GM12878 (cell line): ENCODE results near the gene NHLRC3. TPM values are rescaled to one million over a fixed set of nuclear protein-coding genes. Genes with fewer than 3 reads are reported as not detected.

Experiments used
- ATAC-seq: fragments of 200-7000 bp; cut with Tn5 transposase; 3 replicates; pipeline ENCODE4 v1.9.1; 2020; ENCODE audit warnings: mild to moderate bottlenecking, moderate library complexity
- BruUV-seq: library from RNA; stranded (reverse); fragments of 400-500 nt; replicated peaks from 2 replicates; lab custom pipeline; 2021; lab: Mats Ljungman, UMichigan
- CTCF ChIA-PET: fragments of 300-600 bp; sonication (Branson Sonifier 250); formaldehyde crosslinking; extraction: SDS; loops from one replicate; lab custom pipeline; 2021; ENCODE audit warnings: inconsistent platforms; lab: Yijun Ruan, JAX
- POLR2A ChIA-PET: fragments of 350-600 bp; formaldehyde crosslinking; extraction: SDS; loops from one replicate; lab custom pipeline; 2021; ENCODE audit warnings: inconsistent platforms; lab: Charles Lee
- RAD21 ChIA-PET: fragments of 300-600 bp; sonication (Branson Sonifier 250); formaldehyde crosslinking; loops from one replicate; lab custom pipeline; 2023; ENCODE audit warnings: antibody characterized with exemption; ENCODE audit not compliant: unreplicated experiment; lab: Charles Lee
- SMC1A ChIA-PET: fragments of 300-600 bp; sonication (Branson Sonifier 250); formaldehyde crosslinking; loops from one replicate; lab custom pipeline; 2023; ENCODE audit not compliant: unreplicated experiment, uncharacterized antibody; lab: Charles Lee
- DNase-seq: peaks from one replicate; pipeline ENCODE4 v3.0.0-alpha.2; 2011; ENCODE audit warnings: low read depth, low spot score
- FAIRE-seq: peaks from 3 replicates; lab custom pipeline; 2011; peaks lifted over from hg19 to GRCh38; lab: Jason Lieb, UNC
- H2AFZ ChIP-seq: 2 replicates; pipeline ENCODE4 v1.6.0; 2011; ENCODE audit warnings: low read depth, low read length, control low read depth; ENCODE audit not compliant: control insufficient read depth
- H3K27ac ChIP-seq: 2 replicates; pipeline ENCODE4 v1.5.1; 2011; ENCODE audit warnings: control low read depth; ENCODE audit not compliant: control insufficient read depth, insufficient read depth
- H3K27me3 ChIP-seq, 2 experiments: replicated peaks in 1 of 2; 2 replicates each; pipeline versions ENCODE4 v1.6.0 to v1.6.1; 2011; ENCODE audit warnings: low read length in 1 of 2; ENCODE audit not compliant: control insufficient read depth in 2 of 2, insufficient read depth in 2 of 2
- H3K36me3 ChIP-seq, 2 experiments: 2 replicates each; pipeline ENCODE4 v1.5.1; 2011; ENCODE audit warnings: low read length in 1 of 2; ENCODE audit not compliant: control insufficient read depth in 2 of 2, insufficient read depth in 2 of 2
- H3K4me1 ChIP-seq: 2 replicates; pipeline ENCODE4 v1.6.1; 2011; ENCODE audit warnings: mild to moderate bottlenecking, low read length, moderate library complexity, mixed read lengths; ENCODE audit not compliant: control insufficient read depth, insufficient read depth
- H3K4me2 ChIP-seq: 2 replicates; pipeline ENCODE4 v1.6.0; 2011; ENCODE audit warnings: control low read depth; ENCODE audit not compliant: control insufficient read depth, insufficient read depth
- H3K4me3 ChIP-seq: fragments of 200-600 bp; sonication (generic); 2 replicates; pipeline ENCODE4 v1.5.1; 2016
- H3K79me2 ChIP-seq: 2 replicates; pipeline ENCODE4 v1.6.0; 2011; ENCODE audit warnings: low read length; ENCODE audit not compliant: control insufficient read depth, insufficient read depth
- H3K9ac ChIP-seq: 2 replicates; pipeline ENCODE4 v1.8.0; 2011; ENCODE audit warnings: low read length, control low read depth, mixed read lengths; ENCODE audit not compliant: control insufficient read depth, insufficient read depth
- H3K9me3 ChIP-seq: replicated peaks from 3 replicates; pipeline ENCODE4 v1.5.1; 2011; ENCODE audit warnings: mild to moderate bottlenecking, low read length; ENCODE audit not compliant: control insufficient read depth, insufficient read depth
- H4K20me1 ChIP-seq: 2 replicates; pipeline ENCODE4 v1.6.0; 2011; ENCODE audit not compliant: control insufficient read depth, insufficient read depth
- CBX5 ChIP-seq: sonication (generic); IDR thresholded peaks from 2 replicates; pipeline ENCODE4 v1.6.1; 2016; ENCODE audit warnings: low read depth, moderate library complexity, mild to moderate bottlenecking, inconsistent platforms
- ETV6 ChIP-seq, 2 experiments: fragments of 450-650 bp in 1 of 2; IDR thresholded peaks in 1 of 2; conservative IDR thresholded peaks in 1 of 2; 2 replicates each; pipeline ENCODE4 v1.6.1; 2014; ENCODE audit warnings: antibody characterized with exemption in 1 of 2, borderline replicate concordance in 1 of 2, low read depth in 1 of 2, mild to moderate bottlenecking in 1 of 2, moderate library complexity in 1 of 2
- GATAD2B ChIP-seq: fragments of 450-650 bp; conservative IDR thresholded peaks from 2 replicates; pipeline ENCODE4 v1.6.1; 2017; ENCODE audit warnings: low read depth, mild to moderate bottlenecking, moderate library complexity
- HSF1 ChIP-seq: fragments of 150-350 bp; IDR thresholded peaks from 2 replicates; pipeline ENCODE4 v1.6.1; 2014; ENCODE audit warnings: mild to moderate bottlenecking, low read depth, low read length
- MYC ChIP-seq: IDR thresholded peaks from 2 replicates; pipeline ENCODE4 v1.6.1; 2011; ENCODE audit warnings: mild to moderate bottlenecking, low read length, moderate library complexity, inconsistent platforms; ENCODE audit not compliant: insufficient read depth, insufficient replicate concordance, insufficient read length, severe bottlenecking
- NFIC ChIP-seq: IDR thresholded peaks from 2 replicates; pipeline ENCODE4 v1.6.1; 2012; ENCODE audit warnings: low read depth, mild to moderate bottlenecking, inconsistent platforms, low read length, moderate library complexity
- NFYB ChIP-seq: IDR thresholded peaks from 2 replicates; pipeline ENCODE4 v1.6.1; 2011; ENCODE audit warnings: low read depth, mild to moderate bottlenecking, low read length, improper control_type of control experiment, moderate library complexity; ENCODE audit not compliant: insufficient read depth
- NRF1 ChIP-seq: conservative IDR thresholded peaks from 2 replicates; pipeline ENCODE4 v1.6.1; 2011; ENCODE audit warnings: mild to moderate bottlenecking, low read depth, low read length, improper control_type of control experiment
- RAD21 ChIP-seq: IDR thresholded peaks from 2 replicates; pipeline ENCODE4 v1.6.1; 2011; ENCODE audit warnings: mild to moderate bottlenecking, low read depth, low read length, moderate library complexity; ENCODE audit not compliant: insufficient read depth
- RELA ChIP-seq: fragments of 450-650 bp; IDR thresholded peaks from 2 replicates; pipeline ENCODE4 v1.8.0; 2014; ENCODE audit warnings: borderline replicate concordance; ENCODE audit not compliant: partially characterized antibody
- RUNX3 ChIP-seq: IDR thresholded peaks from 2 replicates; pipeline ENCODE4 v1.6.1; 2012; ENCODE audit warnings: low read length, inconsistent platforms
- TAF1 ChIP-seq: IDR thresholded peaks from 2 replicates; pipeline ENCODE4 v1.6.1; 2011; ENCODE audit warnings: mild to moderate bottlenecking, low read depth, low read length, borderline replicate concordance
- ZBED1 ChIP-seq: IDR thresholded peaks from 2 replicates; pipeline ENCODE4 v1.6.1; 2016; ENCODE audit warnings: borderline replicate concordance
- ZBTB4 ChIP-seq: fragments of 450-650 bp; formaldehyde crosslinking; IDR thresholded peaks from 2 replicates; pipeline ENCODE4 v1.4.0; 2022; ENCODE audit warnings: mild to moderate bottlenecking, moderate library complexity
- WGBS: methylation state at CpG from one replicate; pipeline ENCODE4 v1.1.6; 2016; ENCODE audit warnings: low lambda C conversion rate; ENCODE audit not compliant: insufficient replicate concordance, insufficient coverage; ENCODE audit errors: missing lambda C conversion rate; 5-methylcytosine and 5-hydroxymethylcytosine counted together
- in situ Hi-C: fragments of 300-500 bp; cut with MboI; formaldehyde crosslinking; loops from 9 replicates; pipeline ENCODE4 v1.14.3; 2018; ENCODE audit warnings: mixed read lengths
- intact Hi-C: fragments of 100-400 bp; cut with micrococcal nuclease; formaldehyde crosslinking; loops from one replicate; pipeline ENCODE4 v1.14.2; 2022; ENCODE audit not compliant: unreplicated experiment
- polyA plus RNA-seq, 11 experiments: library from polyadenylated mRNA; depleted of rRNA in 4 of 11; unstranded in 6 of 11; stranded (reverse) in 5 of 11; fragments of >200 nt; fragmentation: Nextera tagmentation in 4 of 11; fragmentation: Illumina TruSeq in 1 of 11; extraction: Ambion mirVana in 4 of 11; extraction: Trizol in 1 of 11; gene quantifications; 1 replicate in 1 of 11; 2 replicates in 10 of 11; pipeline versions ENCODE4 v1.2.1 to v1.2.3, GENCODE V29; 2011 to 2016; ENCODE audit warnings: inconsistent platforms in 2 of 11, missing spikeins in 2 of 11, low read depth in 1 of 11
- total RNA-seq, 4 experiments: library from RNA; depleted of rRNA in 3 of 4; stranded (reverse); fragments of >200 nt in 3 of 4; fragmentation: Illumina TruSeq in 1 of 4; extraction: Trizol in 1 of 4; gene quantifications; 2 replicates each; pipeline versions ENCODE4 v1.2.1 to v1.2.3, GENCODE V29; 2013 to 2021
- TF ChIP-seq, protein P1 (sequence below): IDR thresholded peaks from 2 replicates; pipeline ENCODE4 v1.6.1; 2011; ENCODE audit warnings: low read depth, low read length, improper control_type of control experiment, borderline replicate concordance

The NHLRC3 gene
- total and polyA plus RNA-seq, 10 of the 15 experiments (the other 5 are each of a cell fraction or from before 2014, with no cell fraction given): 8.3 to 38.0 (median 18.9) TPM

GRCh38 chr13:39016787-39017186 lies 21.5 kb upstream of the NHLRC3 start:
- CTCF ChIA-PET: interaction anchor here (0.9 to 2.9 kb wide), 15 partner anchors 10 to 599 kb away, joined by 3 to 13 read pairs (median 4); partner anchors contain the start of genes NHLRC3 and PROSER1
- Histone ChIP-seq H3K27ac (peak overlapping the region; percentile 20; the same call in 1 of the 2 replicates), H3K9ac (no peak overlapping the region), H3K4me2 (no peak overlapping the region), H3K4me3 (no peak overlapping the region), H3K36me3 (peaks cover 20 to 44% of the 10 kb centered on the region in 2 experiments), H4K20me1 (no peaks in the 10 kb centered on the region), H3K9me3 (no peaks in the 10 kb centered on the region), H3K79me2 (no peaks in the 10 kb centered on the region), H3K27me3 (no peaks in the 10 kb centered on the region), H2AFZ (no peak overlapping the region), H3K4me1 (no peaks in the 10 kb centered on the region)
- 0% methylated on average over 2 of the region's 2 CpGs for WGBS
- SMC1A ChIA-PET: interaction anchor here (0.7 to 2.4 kb wide), 7 partner anchors 9 to 249 kb away, joined by 3 to 8 read pairs (median 3); no protein-coding TSS in a partner anchor
- peak; percentile 95 for FAIRE-seq
- no TSS peak for BruUV-seq
- ATAC-seq: peak; percentile 86
- RAD21 ChIA-PET: interaction anchor here (0.6 to 2.3 kb wide), 3 partner anchors 20 to 599 kb away, joined by 3 to 12 read pairs (median 3); partner anchors contain the start of gene PROSER1
- no peak for DNase-seq
- POLR2A ChIA-PET: no interaction called here
- intact Hi-C loops: loop anchor here (5.0 kb wide), 1 partner anchor 104 kb away; no protein-coding TSS in a partner anchor
- in situ Hi-C loops: no loop called here
- TF ChIP-seq, protein P1, sequence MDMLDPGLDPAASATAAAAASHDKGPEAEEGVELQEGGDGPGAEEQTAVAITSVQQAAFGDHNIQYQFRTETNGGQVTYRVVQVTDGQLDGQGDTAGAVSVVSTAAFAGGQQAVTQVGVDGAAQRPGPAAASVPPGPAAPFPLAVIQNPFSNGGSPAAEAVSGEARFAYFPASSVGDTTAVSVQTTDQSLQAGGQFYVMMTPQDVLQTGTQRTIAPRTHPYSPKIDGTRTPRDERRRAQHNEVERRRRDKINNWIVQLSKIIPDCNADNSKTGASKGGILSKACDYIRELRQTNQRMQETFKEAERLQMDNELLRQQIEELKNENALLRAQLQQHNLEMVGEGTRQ: no peak
- TF ChIP-seq TAF1 (no peak), NFYB (no peak), NFIC (no peak), ETV6 (conservative IDR thresholded peaks at IDR 0.05 in 1 of 2, IDR thresholded peaks at IDR 0.05 in 1 of 2; ENCODE audit: borderline replicate concordance in 1 of 2, low read depth in 1 of 2) (no peak), RUNX3 (peak; percentile 43; the same call in 1 of the 2 replicates), GATAD2B (no peak), HSF1 (no peak), MYC (no peak), RELA (no peak), ZBTB4 (CRISPR knock-in tag) (no peak), RAD21 (peak; percentile 52), ZBED1 (no peak), NRF1 (no peak), CBX5 (no peak)
